Bronchial epithelial cell (primary cell): ENCODE measurements around the gene UGT1A9. TPM values are rescaled to one million over a fixed set of nuclear protein-coding genes. Genes with fewer than 3 reads are reported as not detected.

Experiments used
- DNase-seq: peaks from one replicate; pipeline ENCODE4 v3.0.0-alpha.2; 2010; ENCODE audit warnings: low read depth
- FAIRE-seq: peaks from 2 replicates; lab custom pipeline; 2011; peaks lifted over from hg19 to GRCh38; lab: Jason Lieb, UNC
- H3K27me3 ChIP-seq: 2 replicates; pipeline ENCODE4 v1.5.1; 2011; ENCODE audit warnings: low read length; ENCODE audit not compliant: control insufficient read depth, insufficient read depth
- H3K36me3 ChIP-seq: 2 replicates; pipeline ENCODE4 v1.5.1; 2011; ENCODE audit warnings: low read length; ENCODE audit not compliant: control insufficient read depth, insufficient read depth
- H3K4me3 ChIP-seq: 2 replicates; pipeline ENCODE4 v1.5.1; 2011; ENCODE audit warnings: mild to moderate bottlenecking, low read depth, low read length, control low read depth
- CTCF ChIP-seq: IDR thresholded peaks from 2 replicates; pipeline ENCODE4 v1.5.1; 2011; ENCODE audit warnings: mild to moderate bottlenecking, moderate library complexity, low read length, control low read depth, inconsistent platforms; ENCODE audit not compliant: insufficient read depth, severe bottlenecking
- total RNA-seq: library from RNA; depleted of rRNA; stranded (reverse); fragments of >200 nt; gene quantifications from 2 replicates; pipeline ENCODE4 v1.2.1, GENCODE V29; 2014

Gene UGT1A9
- total RNA-seq, 1 donor from 2014 or later: 0.26 TPM

GRCh38 chr2:233791151-233791882 lies 119.6 kb downstream of the UGT1A9 start:
- DNase-seq (no peak), FAIRE-seq (no peak)
- TF ChIP-seq CTCF: no peak
- Histone ChIP-seq H3K4me3 (no peak overlapping the region), H3K36me3 (no peaks in the 10 kb centered on the region), H3K27me3 (no peaks in the 10 kb centered on the region)

- FAIRE-seq: no peak
- DNase-seq: no peak
- H3K36me3 ChIP-seq: no peaks in the 10 kb centered on the region
Observed at GRCh38 chr2:233791883-233792329, 120.2 kb downstream of the UGT1A9 start.

GRCh38 chr2:233792720-233793119 lies 121.0 kb downstream of the UGT1A9 start:
- no peak for FAIRE-seq
- DNase-seq: no peak
- H3K4me3 ChIP-seq: no peak overlapping the region
- no peaks in the 10 kb centered on the region for H3K27me3 ChIP-seq
- no peaks in the 10 kb centered on the region for H3K36me3 ChIP-seq
- TF ChIP-seq CTCF: no peak

More at GRCh38 chr2:233791883-233792329, 120.2 kb downstream of the UGT1A9 start:
- no peak overlapping the region for H3K4me3 ChIP-seq
- no peak for TF ChIP-seq CTCF
- H3K27me3 ChIP-seq: no peaks in the 10 kb centered on the region

GRCh38 chr2:233793465-233794127 lies 121.9 kb downstream of the UGT1A9 start:
- Histone ChIP-seq H3K36me3 (no peaks in the 10 kb centered on the region), H3K27me3 (no peaks in the 10 kb centered on the region), H3K4me3 (no peak overlapping the region)
- no peak for FAIRE-seq
- TF ChIP-seq CTCF: no peak
- no peak for DNase-seq

GRCh38 chr2:233794128-233794658 lies 122.5 kb downstream of the UGT1A9 start:
- H3K27me3 ChIP-seq: no peaks in the 10 kb centered on the region
- FAIRE-seq (no peak), DNase-seq (no peak)
- TF ChIP-seq CTCF: no peak
- H3K4me3 ChIP-seq: no peak overlapping the region
- H3K36me3 ChIP-seq: no peaks in the 10 kb centered on the region
